HG03196 (cell line): ENCODE data around the gene SELENOO.
"Not testable (repeated sequence)": the region's sequence is repeated elsewhere in the genome, so short reads cannot be mapped to it uniquely, and the experiment has no call there.

Experiments used
- ATAC-seq: cut with Tn5 transposase; IDR thresholded peaks from one replicate; pipeline ENCODE4 v1.9.1; 2021; ENCODE audit not compliant: unreplicated experiment

The SELENOO gene

GRCh38 chr22:50198624-50199017, 2.2 kb upstream of the SELENOO start:
- ATAC-seq, result no peak

GRCh38 chr22:50199251-50199721, 1.5 kb upstream of the SELENOO start:
- ATAC-seq, result no peak

GRCh38 chr22:50199829-50200460, 866 bp upstream of the SELENOO start:
- ATAC-seq, result no peak

DNA sequence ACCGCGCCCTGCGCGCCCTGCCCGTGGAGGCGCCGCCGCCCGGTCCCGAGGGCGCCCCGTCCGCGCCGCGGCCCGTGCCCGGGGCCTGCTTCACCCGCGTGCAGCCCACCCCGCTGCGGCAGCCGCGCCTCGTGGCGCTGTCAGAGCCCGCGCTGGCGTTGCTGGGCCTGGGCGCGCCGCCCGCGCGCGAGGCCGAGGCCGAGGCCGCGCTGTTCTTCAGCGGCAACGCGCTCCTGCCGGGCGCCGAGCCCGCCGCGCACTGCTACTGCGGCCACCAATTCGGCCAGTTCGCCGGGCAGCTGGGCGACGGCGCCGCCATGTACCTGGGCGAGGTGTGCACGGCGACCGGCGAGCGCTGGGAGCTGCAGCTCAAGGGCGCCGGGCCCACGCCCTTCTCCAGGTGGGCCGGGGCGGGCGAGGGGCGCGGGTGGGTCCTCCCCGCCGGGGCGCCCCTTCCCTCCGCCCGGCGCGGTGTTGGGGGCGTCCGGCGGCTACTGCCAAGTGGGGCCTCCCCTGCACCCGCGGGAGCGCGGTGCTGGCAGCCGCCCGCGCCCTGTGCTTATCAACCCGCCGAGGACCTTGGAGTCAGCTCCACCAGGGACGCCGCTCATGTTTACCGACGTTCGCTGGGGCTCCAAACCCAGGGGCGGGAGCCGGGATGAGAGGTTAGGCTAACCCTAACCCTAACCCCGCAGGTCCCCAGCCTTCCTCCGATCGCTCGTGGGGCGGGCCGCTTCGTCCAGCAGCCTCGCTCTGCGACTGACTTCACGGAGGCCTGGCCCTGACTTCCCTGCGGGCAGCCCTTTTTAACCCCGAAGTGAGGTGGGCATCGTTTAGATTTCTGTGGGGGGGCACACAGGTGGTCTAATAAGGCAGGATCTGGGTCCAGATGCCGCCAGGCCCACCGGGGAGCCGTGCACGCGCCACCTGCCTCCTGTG, 649 bp downstream of the SELENOO start:
- peak; percentile 12 for ATAC-seq

DNA sequence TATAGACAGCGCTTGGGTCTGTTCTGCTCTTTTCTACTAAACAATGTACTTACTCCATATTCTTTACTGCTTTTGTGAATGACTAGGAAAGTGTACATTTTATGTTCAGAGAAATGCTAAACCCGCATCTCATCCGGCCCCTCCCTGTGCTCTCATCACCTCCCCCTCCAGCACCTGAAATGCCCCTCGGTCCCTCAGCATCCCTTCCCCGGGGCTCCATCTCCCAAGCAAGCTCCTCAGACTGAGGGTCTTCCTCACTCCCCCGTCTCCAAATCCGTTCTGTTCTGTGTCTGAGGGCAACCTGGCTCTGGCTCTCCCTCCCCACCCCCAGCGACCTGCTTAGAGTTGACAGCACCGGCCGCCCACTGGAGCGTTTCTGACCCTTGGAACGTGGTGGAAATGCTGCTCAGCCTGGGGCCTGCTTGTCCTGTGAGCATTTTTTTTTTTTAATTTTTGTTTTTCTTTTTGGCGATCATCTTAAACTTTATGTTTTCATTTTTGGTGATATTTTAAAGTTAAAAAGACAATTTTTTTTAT, 1.4 kb downstream of the SELENOO start:
- no peak for ATAC-seq

DNA sequence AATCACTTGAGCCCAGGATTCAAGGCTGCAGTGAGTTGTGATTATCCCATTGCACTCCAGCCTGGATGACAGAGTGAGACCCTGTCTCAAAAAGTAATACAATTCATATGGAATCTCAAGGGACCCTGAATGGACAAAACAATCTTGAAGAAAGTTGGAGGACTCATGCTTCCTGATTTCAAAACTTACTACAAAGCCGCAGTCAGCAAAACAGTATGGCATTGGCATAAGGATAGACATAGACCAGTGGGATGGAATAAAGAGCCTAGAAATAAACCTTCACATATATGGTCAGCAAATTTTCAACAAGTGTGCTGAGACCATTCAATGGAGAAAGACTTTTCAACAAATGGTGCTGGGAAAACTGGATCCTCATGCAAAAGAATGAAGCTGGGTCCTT, 2.5 kb downstream of the SELENOO start:
- ATAC-seq, result no peak

DNA sequence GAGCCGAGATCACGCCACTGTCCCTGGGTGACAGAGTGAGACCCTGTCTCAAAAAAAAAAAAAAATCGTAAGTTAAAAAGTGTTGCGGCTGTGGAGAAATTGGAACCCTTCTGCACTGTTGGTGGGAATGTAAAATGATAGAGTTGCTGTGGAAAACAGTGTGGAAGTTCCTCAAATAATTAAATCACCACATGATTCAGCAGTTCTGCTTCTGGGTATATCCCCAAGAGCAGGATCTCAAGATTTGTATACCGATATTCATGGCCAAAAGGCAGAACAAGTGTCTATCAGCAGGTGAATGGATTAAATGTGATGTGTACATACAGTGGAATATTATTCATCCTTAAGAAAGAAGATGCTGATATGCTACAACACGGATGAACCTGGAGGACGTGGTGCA, 3.8 kb downstream of the SELENOO start:
- ATAC-seq, result no peak

DNA sequence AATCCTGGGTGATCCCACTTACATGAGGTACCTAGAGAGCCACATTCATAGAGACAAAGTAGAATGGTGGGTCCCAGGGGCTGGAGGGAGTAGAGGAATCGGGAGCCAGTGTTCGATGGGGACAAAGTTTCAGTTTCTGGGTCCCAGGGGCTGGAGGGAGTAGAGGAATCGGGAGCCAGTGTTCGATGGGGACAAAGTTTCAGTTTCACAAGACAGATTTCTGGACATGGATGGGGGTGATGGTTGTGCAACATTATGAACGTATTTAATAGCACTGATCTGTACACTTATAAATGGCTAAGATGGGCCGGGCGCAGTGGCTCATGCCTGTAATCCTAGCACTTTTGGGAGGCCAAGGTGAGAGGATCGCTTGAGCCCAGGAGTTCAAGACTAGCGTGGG, 4.2 kb downstream of the SELENOO start:
- not testable (repeated sequence) for ATAC-seq

DNA sequence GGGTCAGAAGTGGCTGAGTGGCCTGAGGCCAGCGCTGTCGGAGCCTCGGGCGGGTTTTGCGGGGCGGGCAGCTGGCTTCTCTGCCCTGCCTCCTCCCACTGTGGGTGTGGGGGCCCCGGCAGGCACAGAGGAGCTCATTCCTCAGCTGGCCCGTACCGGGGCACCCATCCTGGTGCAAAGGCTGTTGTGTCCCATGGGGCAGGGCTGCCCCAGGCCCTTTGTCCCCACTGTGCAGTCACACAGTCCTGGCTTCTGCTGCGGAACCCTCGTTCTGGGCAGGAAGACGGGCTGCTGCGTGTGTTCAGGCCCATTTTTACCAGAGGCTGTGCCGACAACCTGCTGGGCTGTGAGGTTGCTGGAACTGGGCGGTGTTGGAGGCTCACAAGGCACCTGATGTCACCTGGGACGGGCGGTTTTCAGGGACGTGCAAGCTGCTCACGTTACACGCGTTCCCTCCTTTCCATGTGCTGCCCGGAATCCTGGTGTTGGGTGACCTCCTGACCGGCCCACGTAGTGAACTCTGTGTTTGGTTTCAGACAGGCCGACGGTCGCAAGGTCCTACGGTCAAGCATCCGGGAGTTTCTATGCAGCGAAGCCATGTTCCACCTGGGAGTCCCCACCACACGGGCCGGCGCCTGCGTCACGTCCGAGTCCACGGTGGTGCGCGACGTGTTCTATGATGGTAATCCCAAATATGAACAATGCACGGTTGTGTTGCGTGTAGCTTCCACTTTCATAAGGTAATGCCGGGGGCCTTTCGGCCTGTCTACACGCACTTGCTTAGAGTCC, 5.2 kb downstream of the SELENOO start:
- no peak for ATAC-seq

- ATAC-seq, result no peak
Measured at GRCh38 chr22:50206599-50206998, 5.8 kb downstream of the SELENOO start.

DNA sequence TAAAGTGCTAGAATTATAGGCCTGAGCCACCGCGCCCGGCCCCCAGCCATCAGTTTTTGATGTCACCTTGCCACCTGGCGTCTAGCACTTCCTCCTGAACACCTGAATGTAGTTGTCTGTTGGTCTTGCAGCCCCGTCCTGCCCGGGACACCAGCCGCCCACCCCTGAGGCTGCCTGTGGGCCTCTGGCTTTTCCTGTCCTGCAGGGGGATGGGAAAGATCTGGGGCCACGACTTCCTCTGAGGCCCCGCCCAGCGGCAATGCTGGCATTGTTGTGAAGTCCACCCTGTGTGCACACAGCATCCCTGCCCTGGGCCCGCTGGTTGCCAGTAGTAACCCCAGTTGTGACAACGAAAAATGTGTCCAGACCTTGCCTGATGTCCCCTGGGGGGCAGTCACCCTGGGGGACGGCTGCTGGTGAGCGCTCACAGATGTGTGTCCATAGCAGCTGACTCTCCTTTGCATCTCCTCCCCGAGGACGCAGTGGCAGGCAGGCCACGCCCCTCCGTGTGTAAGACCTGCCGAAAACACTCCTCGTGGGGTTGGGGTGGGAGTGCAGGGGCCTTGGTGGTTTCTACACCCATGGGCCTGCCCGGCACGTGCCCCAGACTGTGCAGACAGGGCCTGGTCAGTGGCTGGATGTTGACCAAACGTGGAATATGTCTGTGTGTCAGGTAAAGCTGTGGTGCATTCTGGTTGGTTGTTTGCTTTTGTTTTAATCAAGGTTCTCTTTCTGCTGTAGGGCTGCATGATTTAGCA, 6.8 kb downstream of the SELENOO start:
- no peak for ATAC-seq

DNA sequence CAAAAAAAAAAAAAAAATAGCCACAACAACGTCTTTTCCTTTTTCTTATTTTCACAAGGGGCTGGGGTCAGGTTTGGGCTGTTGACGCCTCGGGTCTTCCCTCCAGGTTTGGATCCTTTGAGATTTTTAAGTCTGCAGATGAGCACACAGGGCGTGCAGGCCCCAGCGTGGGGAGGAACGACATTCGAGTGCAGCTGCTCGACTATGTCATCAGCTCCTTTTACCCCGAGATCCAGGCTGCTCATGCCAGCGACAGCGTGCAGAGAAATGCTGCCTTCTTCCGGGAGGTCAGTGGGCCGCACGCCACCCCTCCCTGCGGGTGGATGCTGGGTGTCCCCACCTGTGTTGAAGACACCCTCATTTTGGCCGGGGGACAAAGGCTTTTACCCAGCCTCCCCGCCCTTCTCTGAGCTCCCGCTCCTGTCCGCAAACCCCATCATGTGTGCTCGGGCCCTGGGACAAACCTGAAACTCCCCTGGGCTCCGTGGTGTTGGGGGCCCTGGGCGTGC, 7.7 kb downstream of the SELENOO start:
- ATAC-seq, result no peak

- no peak for ATAC-seq
Measured at GRCh38 chr22:50208939-50209892, 8.4 kb downstream of the SELENOO start.

DNA sequence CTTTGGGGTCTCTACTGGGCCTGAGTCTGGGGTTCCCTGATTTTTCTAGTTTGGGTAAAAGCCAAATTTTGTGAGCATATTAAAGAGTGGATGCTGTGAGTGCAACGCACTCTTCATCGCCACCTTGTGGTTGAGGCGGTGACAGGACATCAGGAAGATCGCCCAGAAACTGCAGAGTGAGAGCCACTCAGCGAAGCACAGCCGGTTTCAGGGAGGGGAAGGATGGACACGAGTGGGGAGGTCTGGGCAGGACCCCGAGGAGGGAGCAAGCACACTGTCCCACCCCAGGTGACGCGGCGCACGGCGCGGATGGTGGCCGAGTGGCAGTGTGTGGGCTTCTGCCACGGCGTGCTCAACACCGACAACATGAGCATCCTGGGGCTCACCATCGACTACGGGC, 9.1 kb downstream of the SELENOO start:
- no peak for ATAC-seq

DNA sequence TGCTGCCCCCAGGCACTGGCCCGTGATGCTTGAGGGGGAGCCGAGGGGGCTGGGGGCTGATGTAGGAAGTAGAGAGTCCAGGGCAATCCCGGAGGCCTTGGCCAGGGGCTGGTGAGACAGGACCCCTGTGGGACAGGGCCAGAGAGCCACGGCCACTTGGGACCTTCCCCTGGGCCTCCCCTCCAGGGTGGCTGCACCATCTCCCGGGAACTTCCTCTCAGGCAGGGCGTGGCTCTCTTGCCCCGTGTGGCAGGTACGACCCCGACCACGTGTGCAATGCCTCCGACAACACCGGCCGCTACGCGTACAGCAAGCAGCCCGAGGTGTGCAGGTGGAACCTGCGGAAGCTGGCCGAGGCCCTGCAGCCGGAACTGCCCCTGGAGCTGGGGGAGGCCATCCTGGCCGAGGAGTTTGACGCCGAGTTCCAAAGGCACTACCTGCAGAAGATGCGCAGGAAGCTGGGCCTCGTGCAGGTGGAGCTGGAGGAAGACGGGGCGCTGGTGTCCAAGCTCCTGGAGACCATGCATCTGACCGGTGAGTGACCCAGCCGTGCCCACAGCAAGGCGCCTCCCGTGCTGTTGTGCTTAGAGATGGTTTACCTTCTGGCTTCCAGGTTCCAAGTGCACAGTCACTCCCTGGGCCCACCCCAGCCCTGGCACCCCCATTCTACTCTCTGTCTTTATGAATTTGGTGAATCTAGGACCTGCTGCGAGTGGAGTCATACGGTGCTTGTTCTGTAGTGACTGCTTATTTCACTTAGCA, 9.7 kb downstream of the SELENOO start:
- no peak for ATAC-seq

GRCh38 chr22:50211147-50211546, 10.3 kb downstream of the SELENOO start:
- ATAC-seq, result no peak

DNA sequence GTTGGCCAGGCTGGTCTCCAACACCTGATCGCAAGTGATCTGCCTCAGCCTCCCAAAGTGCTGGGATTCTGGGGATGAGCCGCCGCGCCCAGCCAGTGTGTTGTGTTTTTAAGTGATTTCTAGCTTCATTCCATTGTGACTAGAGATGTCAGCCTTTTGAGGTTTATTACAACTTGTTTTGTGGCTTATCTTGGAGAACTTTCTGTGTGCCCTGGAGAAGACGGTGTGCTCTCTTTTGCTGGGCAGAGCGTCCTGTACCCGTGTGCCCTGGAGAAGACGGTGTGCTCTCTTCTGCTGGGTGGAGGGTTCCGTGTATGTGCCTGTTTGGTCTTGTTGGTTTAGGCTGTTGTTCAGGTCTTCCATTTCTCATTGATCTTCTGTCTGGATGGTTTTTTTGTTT, 12.5 kb downstream of the SELENOO start:
- ATAC-seq, result no peak

DNA sequence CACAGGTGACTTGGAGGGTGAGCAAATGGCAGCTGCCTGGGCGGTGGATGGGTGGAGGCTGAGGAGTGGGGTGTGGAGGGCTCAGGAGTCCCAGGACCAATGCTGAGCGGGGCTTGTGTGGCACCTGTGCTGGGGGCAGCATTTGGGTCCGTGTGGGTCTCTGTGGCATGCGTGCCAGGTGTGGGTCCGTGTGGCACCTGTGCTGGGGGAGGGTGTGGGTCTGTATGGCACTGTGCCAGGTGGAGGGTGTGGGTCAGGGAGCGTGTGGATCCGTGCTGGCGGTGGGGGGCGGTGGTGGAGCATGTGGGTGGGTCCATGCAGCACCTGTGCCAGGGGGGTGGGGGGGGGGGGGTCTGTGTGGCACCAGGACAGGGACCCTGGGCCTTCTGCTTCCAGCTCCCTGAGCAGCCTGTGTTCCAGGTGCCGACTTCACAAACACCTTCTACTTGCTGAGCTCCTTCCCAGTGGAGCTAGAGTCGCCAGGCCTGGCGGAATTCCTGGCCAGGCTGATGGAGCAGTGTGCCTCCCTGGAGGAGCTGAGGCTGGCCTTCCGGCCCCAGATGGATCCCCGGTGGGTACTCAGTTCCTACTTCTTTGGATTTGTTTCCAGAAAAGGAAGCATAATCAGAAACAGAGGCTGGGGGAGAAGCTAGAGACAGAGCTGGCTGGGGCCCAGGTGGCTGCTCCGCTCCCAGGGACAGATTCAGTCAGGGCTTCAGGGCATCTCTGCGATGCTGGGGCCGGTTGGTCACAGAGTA, 14.7 kb downstream of the SELENOO start:
- ATAC-seq, result no peak
